ENCODE data around the gene ANO3.
A peak's percentile ranks its signal among the peaks of the same experiment; 100 is the strongest.

ANO3 gene

GRCh38 chr11:26557666-26558065 lies 225.7 kb downstream of the ANO3 start:
- no peak overlapping the region for H4K91ac ChIP-seq (ENCODE audit: low read depth, low read length)
- H3K4me2 ChIP-seq (ENCODE audit: low read length), result no peak overlapping the region
- no peak overlapping the region for H2BK120ac ChIP-seq (ENCODE audit: insufficient read depth, low read length, poor library complexity)
- no peaks in the 10 kb centered on the region for H3K79me1 ChIP-seq (ENCODE audit: low read length)
- H3K27ac ChIP-seq (ENCODE audit: low read depth, low read length), result no peak overlapping the region
- H3K9ac ChIP-seq (ENCODE audit: low read length), result no peak overlapping the region
- no peak overlapping the region for H4K8ac ChIP-seq (ENCODE audit: low read depth, low read length)
- H3K23ac ChIP-seq (ENCODE audit: low read length), result no peak overlapping the region
- no peak overlapping the region for H3K4me3 ChIP-seq (ENCODE audit: low read depth, low read length)
- H3K4ac ChIP-seq (ENCODE audit: low read depth, low read length), result no peak overlapping the region
- no peak overlapping the region for H3K14ac ChIP-seq (ENCODE audit: low read length)
- no peak overlapping the region for H4K12ac ChIP-seq (ENCODE audit: low read depth, low read length)
- no peak overlapping the region for H2BK5ac ChIP-seq (ENCODE audit: low read depth, low read length, poor library complexity)
- no peak overlapping the region for H2BK12ac ChIP-seq (ENCODE audit: low read length)
- H3K18ac ChIP-seq (ENCODE audit: low read length), result no peak overlapping the region
- H3K4me1 ChIP-seq (ENCODE audit: control insufficient read depth in 1 of 2, insufficient read depth in 2 of 2, low read length in 2 of 2), result no peaks in the 10 kb centered on the region
- H3K27me3 ChIP-seq (ENCODE audit: insufficient read depth, low read length), result no peaks in the 10 kb centered on the region
- no peak overlapping the region for H2AK5ac ChIP-seq (ENCODE audit: low read length)
- no peaks in the 10 kb centered on the region for H3K9me3 ChIP-seq (ENCODE audit: insufficient read depth, low read depth, low read length)
- no peak for DNase-seq
- no peaks in the 10 kb centered on the region for H3K36me3 ChIP-seq (ENCODE audit: control insufficient read depth in 1 of 2, insufficient read depth in 2 of 2, low read length in 2 of 2)
- no CpG with 5 or more reads among the region's 3 CpGs for WGBS (ENCODE audit: extremely low coverage, insufficient coverage, insufficient read length)
- no peak overlapping the region for H2AFZ ChIP-seq (ENCODE audit: insufficient read depth, low read length, poor library complexity)
- H3K79me2 ChIP-seq (ENCODE audit: control insufficient read depth, insufficient read depth, low read length, poor library complexity), result no peaks in the 10 kb centered on the region

GRCh38 chr11:26558190-26558589 lies 226.3 kb downstream of the ANO3 start:
- no peak overlapping the region for H2BK12ac ChIP-seq (ENCODE audit: low read length)
- H3K79me2 ChIP-seq (ENCODE audit: control insufficient read depth, insufficient read depth, low read length, poor library complexity), result no peaks in the 10 kb centered on the region
- no peak overlapping the region for H3K14ac ChIP-seq (ENCODE audit: low read length)
- H4K12ac ChIP-seq (ENCODE audit: low read depth, low read length), result no peak overlapping the region
- H3K4me2 ChIP-seq (ENCODE audit: low read length), result no peak overlapping the region
- WGBS (ENCODE audit: extremely low coverage, insufficient coverage, insufficient read length), result no CpG with 5 or more reads among the region's 4 CpGs
- H3K9ac ChIP-seq (ENCODE audit: low read length), result no peak overlapping the region
- no peak overlapping the region for H2BK5ac ChIP-seq (ENCODE audit: low read depth, low read length, poor library complexity)
- H3K79me1 ChIP-seq (ENCODE audit: low read length), result no peaks in the 10 kb centered on the region
- no peaks in the 10 kb centered on the region for H3K9me3 ChIP-seq (ENCODE audit: insufficient read depth, low read depth, low read length)
- H2AK5ac ChIP-seq (ENCODE audit: low read length), result no peak overlapping the region
- H2AFZ ChIP-seq (ENCODE audit: insufficient read depth, low read length, poor library complexity), result no peak overlapping the region
- no peak overlapping the region for H4K8ac ChIP-seq (ENCODE audit: low read depth, low read length)
- no peak overlapping the region for H4K91ac ChIP-seq (ENCODE audit: low read depth, low read length)
- no peak overlapping the region for H3K27ac ChIP-seq (ENCODE audit: low read depth, low read length)
- H3K18ac ChIP-seq (ENCODE audit: low read length), result no peak overlapping the region
- no peak for DNase-seq
- H3K4ac ChIP-seq (ENCODE audit: low read depth, low read length), result no peak overlapping the region
- H3K27me3 ChIP-seq (ENCODE audit: insufficient read depth, low read length), result no peaks in the 10 kb centered on the region
- H3K4me1 ChIP-seq (ENCODE audit: control insufficient read depth in 1 of 2, insufficient read depth in 2 of 2, low read length in 2 of 2), result no peaks in the 10 kb centered on the region
- no peak overlapping the region for H2BK120ac ChIP-seq (ENCODE audit: insufficient read depth, low read length, poor library complexity)
- H3K23ac ChIP-seq (ENCODE audit: low read length), result no peak overlapping the region
- no peaks in the 10 kb centered on the region for H3K36me3 ChIP-seq (ENCODE audit: control insufficient read depth in 1 of 2, insufficient read depth in 2 of 2, low read length in 2 of 2)
- H3K4me3 ChIP-seq (ENCODE audit: low read depth, low read length), result no peak overlapping the region

DNA sequence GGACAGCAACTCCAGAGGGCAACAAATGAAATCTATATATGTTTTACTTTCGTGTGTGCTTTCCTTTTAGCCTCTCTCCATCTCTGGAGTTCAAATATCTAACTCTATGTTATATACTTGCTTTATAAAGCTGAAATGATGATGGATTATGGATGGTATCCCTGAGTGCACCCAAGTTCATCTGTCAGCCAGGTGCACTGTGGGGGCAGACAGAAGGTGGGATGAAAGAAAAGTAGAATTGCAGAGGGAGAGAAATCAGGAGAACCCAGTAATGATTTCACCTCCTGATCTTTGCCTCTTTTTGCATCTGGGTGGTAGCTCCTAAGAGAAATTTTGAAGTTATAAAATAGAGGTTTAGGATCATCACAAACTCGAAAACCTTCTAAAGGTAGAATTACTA lies 237.7 kb downstream of the ANO3 start:
- Histone ChIP-seq H3K9me3 (ENCODE audit: insufficient read depth, low read depth, low read length) (no peaks in the 10 kb centered on the region), H3K36me3 (ENCODE audit: control insufficient read depth in 1 of 2, insufficient read depth in 2 of 2, low read length in 2 of 2) (no peaks in the 10 kb centered on the region), H3K18ac (ENCODE audit: low read length) (no peak overlapping the region), H3K9ac (ENCODE audit: low read length) (no peak overlapping the region), H3K4me2 (ENCODE audit: low read length) (no peak overlapping the region), H3K27me3 (ENCODE audit: insufficient read depth, low read length) (no peaks in the 10 kb centered on the region), H3K4me1 (ENCODE audit: control insufficient read depth in 1 of 2, insufficient read depth in 2 of 2, low read length in 2 of 2) (peaks cover 9 to 13% of the 10 kb centered on the region in 2 experiments), H3K14ac (ENCODE audit: low read length) (no peak overlapping the region), H4K91ac (ENCODE audit: low read depth, low read length) (no peak overlapping the region), H3K23ac (ENCODE audit: low read length) (no peak overlapping the region), H2BK12ac (ENCODE audit: low read length) (no peak overlapping the region), H4K12ac (ENCODE audit: low read depth, low read length) (no peak overlapping the region), H3K79me1 (ENCODE audit: low read length) (peaks cover 4% of the 10 kb centered on the region), H2AK5ac (ENCODE audit: low read length) (no peak overlapping the region), H2BK120ac (ENCODE audit: insufficient read depth, low read length, poor library complexity) (no peak overlapping the region), H2AFZ (ENCODE audit: insufficient read depth, low read length, poor library complexity) (no peak overlapping the region), H3K27ac (ENCODE audit: low read depth, low read length) (no peak overlapping the region), H4K8ac (ENCODE audit: low read depth, low read length) (no peak overlapping the region), H3K4ac (ENCODE audit: low read depth, low read length) (no peak overlapping the region), H3K4me3 (ENCODE audit: low read depth, low read length) (no peak overlapping the region), H2BK5ac (ENCODE audit: low read depth, low read length, poor library complexity) (no peak overlapping the region), H3K79me2 (ENCODE audit: control insufficient read depth, insufficient read depth, low read length, poor library complexity) (no peaks in the 10 kb centered on the region)
- no CpG with 5 or more reads among the region's 2 CpGs for whole genome bisulfite sequencing (ENCODE audit: extremely low coverage, insufficient coverage, insufficient read length)
- DNase-seq, result no peak

DNA sequence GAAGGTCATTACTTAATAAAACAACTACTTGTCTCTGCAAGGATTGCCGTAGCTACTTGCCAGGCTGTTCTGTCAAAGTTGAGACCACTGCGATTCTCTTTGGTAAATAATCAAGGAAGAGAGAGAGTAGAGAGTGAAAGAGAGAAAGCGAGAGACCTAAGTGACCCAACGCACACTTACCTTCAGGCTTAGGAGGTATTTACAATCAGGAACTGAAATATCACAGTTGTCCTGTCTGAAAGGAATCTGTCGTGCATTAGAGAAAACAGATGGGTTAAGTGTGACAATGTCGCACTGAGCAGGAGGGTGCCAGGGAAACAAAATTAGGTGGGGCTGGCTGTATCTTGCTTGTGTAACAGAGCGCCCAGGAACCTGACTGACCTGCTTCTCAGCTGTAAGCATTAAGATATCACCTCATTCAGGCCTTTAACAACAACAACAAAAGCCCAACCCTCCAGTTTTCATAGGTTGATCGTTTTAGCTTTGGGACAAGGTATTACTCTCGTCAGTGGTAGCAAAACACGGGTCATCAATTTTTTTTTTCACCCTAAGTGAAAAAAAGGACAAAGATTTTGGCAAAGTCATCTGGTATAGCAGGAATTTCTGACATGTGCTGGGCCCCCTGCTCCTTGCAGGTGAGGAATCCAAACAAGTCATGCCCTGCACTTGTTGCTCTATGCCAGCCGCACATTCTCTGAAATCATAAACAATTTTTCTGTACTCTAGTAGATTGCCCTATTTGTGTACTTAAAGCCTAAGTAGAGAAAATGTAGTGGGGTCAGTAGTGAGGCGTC lies 240.1 kb downstream of the ANO3 start, which contains the start of gene MUC15:
MUC15 (minus strand) TSS at position 403 of the 794 bp plus-strand sequence. CDS start 5,169 bp downstream, outside the sequence.
- H3K23ac ChIP-seq (ENCODE audit: low read length), result no peak within 1 kb of the TSS
- no peak within 1 kb of the TSS for H2BK12ac ChIP-seq (ENCODE audit: low read length)
- peak within 1 kb of the TSS; percentile 20 for H2BK120ac ChIP-seq (ENCODE audit: insufficient read depth, low read length, poor library complexity)
- H3K36me3 ChIP-seq (ENCODE audit: control insufficient read depth in 1 of 2, insufficient read depth in 2 of 2, low read length in 2 of 2), result no peaks in the 10 kb centered on the region
- no peak within 1 kb of the TSS for H3K14ac ChIP-seq (ENCODE audit: low read length)
- no CpG with 5 or more reads among the region's 12 CpGs for WGBS (ENCODE audit: extremely low coverage, insufficient coverage, insufficient read length)
- DNase-seq, result peak; percentile 50 to 69
- peak within 1 kb of the TSS; percentile 35 for H4K8ac ChIP-seq (ENCODE audit: low read depth, low read length)
- H4K12ac ChIP-seq (ENCODE audit: low read depth, low read length), result no peak within 1 kb of the TSS
- H2AFZ ChIP-seq (ENCODE audit: insufficient read depth, low read length, poor library complexity), result no peak within 1 kb of the TSS
- no peaks in the 10 kb centered on the region for H3K9me3 ChIP-seq (ENCODE audit: insufficient read depth, low read depth, low read length)
- peak within 1 kb of the TSS; percentile 87 for H3K27ac ChIP-seq (ENCODE audit: low read depth, low read length)
- H2AK5ac ChIP-seq (ENCODE audit: low read length), result no peak within 1 kb of the TSS
- H3K4me3 ChIP-seq (ENCODE audit: low read depth, low read length), result no peak within 1 kb of the TSS
- H3K79me2 ChIP-seq (ENCODE audit: control insufficient read depth, insufficient read depth, low read length, poor library complexity), result no peaks in the 10 kb centered on the region
- H3K27me3 ChIP-seq (ENCODE audit: insufficient read depth, low read length), result no peaks in the 10 kb centered on the region
- peaks cover 4% of the 10 kb centered on the region for H3K79me1 ChIP-seq (ENCODE audit: low read length)
- H3K18ac ChIP-seq (ENCODE audit: low read length), result no peak within 1 kb of the TSS
- peak within 1 kb of the TSS; percentile 23 for H3K4me2 ChIP-seq (ENCODE audit: low read length)
- no peak within 1 kb of the TSS for H3K9ac ChIP-seq (ENCODE audit: low read length)
- peaks cover 9 to 13% of the 10 kb centered on the region in 2 experiments for H3K4me1 ChIP-seq (ENCODE audit: control insufficient read depth in 1 of 2, insufficient read depth in 2 of 2, low read length in 2 of 2)
- no peak within 1 kb of the TSS for H3K4ac ChIP-seq (ENCODE audit: low read depth, low read length)
- peak within 1 kb of the TSS; percentile 31 for H2BK5ac ChIP-seq (ENCODE audit: low read depth, low read length, poor library complexity)
- peak within 1 kb of the TSS; percentile 32 for H4K91ac ChIP-seq (ENCODE audit: low read depth, low read length)

All from trophoblast cell (in vitro differentiated cells and primary cell).